ENCODE results near the gene DNAH14. TPM values are rescaled to one million over a fixed set of nuclear protein-coding genes. Genes with fewer than 3 reads are reported as not detected.

The DNAH14 gene
- total RNA-seq, 1 donor from 2014 or later = 21.6 TPM

GRCh38 chr1:225440380-225441221 is 511.1 kb downstream of the DNAH14 start:
- H3K9me3 Mint-ChIP-seq (ENCODE audit: unreplicated experiment) = no peaks in the 10 kb centered on the region
- H3K36me3 Mint-ChIP-seq (ENCODE audit: low read depth, unreplicated experiment) = no peaks in the 10 kb centered on the region
- H3K4me3 Mint-ChIP-seq (ENCODE audit: unreplicated experiment) = no peak overlapping the region
- H3K27ac Mint-ChIP-seq (ENCODE audit: unreplicated experiment) = no peak overlapping the region
- peaks cover 3% of the 10 kb centered on the region for H3K27me3 Mint-ChIP-seq (ENCODE audit: unreplicated experiment)
- DNase-seq (ENCODE audit: low spot score) = no peak
- H3K4me1 Mint-ChIP-seq (ENCODE audit: unreplicated experiment) = peaks cover 14% of the 10 kb centered on the region
- TF ChIP-seq, protein P1, sequence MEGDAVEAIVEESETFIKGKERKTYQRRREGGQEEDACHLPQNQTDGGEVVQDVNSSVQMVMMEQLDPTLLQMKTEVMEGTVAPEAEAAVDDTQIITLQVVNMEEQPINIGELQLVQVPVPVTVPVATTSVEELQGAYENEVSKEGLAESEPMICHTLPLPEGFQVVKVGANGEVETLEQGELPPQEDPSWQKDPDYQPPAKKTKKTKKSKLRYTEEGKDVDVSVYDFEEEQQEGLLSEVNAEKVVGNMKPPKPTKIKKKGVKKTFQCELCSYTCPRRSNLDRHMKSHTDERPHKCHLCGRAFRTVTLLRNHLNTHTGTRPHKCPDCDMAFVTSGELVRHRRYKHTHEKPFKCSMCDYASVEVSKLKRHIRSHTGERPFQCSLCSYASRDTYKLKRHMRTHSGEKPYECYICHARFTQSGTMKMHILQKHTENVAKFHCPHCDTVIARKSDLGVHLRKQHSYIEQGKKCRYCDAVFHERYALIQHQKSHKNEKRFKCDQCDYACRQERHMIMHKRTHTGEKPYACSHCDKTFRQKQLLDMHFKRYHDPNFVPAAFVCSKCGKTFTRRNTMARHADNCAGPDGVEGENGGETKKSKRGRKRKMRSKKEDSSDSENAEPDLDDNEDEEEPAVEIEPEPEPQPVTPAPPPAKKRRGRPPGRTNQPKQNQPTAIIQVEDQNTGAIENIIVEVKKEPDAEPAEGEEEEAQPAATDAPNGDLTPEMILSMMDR (IDR thresholded peaks at IDR 0.05; ENCODE audit: unreplicated experiment) = no peak

DNA sequence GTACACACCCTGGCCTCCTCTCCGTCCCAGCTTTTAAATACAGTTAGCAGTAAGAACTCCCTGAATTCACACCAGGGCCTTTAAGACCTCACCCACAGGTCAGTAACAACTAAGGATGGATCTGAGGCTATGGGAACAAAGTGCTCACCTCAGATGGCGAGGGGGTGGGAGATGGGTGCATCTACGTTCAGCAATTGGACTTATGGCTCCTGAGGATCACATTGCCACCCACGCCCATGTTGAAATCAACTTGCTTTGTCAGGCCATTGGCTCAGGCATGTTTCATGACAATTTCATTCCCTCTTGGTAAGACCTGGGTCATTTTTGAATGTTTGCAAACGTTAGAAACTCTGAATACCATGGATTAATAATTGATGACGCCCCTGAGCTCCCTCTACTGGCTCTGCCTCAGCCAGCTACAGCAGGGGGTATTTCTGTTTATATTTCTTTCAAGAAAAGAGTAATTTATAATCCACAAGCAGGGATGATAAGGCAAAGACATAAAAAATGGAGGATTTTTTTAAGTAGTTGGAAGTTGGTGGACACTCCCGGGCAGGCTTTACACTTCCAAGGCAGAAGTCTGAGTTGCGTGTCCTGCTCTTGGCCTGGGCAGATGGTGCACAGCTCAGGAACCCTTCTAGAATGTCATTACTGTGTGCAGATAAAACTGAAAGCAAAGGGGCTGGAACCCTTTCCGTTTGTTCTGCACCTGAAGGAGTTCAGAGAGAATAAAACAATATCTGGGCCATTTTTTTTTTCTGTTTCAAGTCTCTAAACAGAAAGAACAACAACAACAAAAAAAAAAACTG is 512.0 kb downstream of the DNAH14 start:
- no peaks in the 10 kb centered on the region for H3K36me3 Mint-ChIP-seq (ENCODE audit: low read depth, unreplicated experiment)
- no peak overlapping the region for H3K4me3 Mint-ChIP-seq (ENCODE audit: unreplicated experiment)
- no peak for DNase-seq (ENCODE audit: low spot score)
- TF ChIP-seq, protein P1 (IDR thresholded peaks at IDR 0.05; ENCODE audit: unreplicated experiment) = no peak
- H3K9me3 Mint-ChIP-seq (ENCODE audit: unreplicated experiment) = no peaks in the 10 kb centered on the region
- no peak overlapping the region for H3K27ac Mint-ChIP-seq (ENCODE audit: unreplicated experiment)
- H3K4me1 Mint-ChIP-seq (ENCODE audit: unreplicated experiment) = peaks cover 21% of the 10 kb centered on the region
- H3K27me3 Mint-ChIP-seq (ENCODE audit: unreplicated experiment) = peaks cover 3% of the 10 kb centered on the region

GRCh38 chr1:225442123-225442505 is 512.6 kb downstream of the DNAH14 start:
- Mint-ChIP-seq H3K4me3 (ENCODE audit: unreplicated experiment) (no peak overlapping the region), H3K4me1 (ENCODE audit: unreplicated experiment) (peaks cover 23% of the 10 kb centered on the region), H3K27ac (ENCODE audit: unreplicated experiment) (no peak overlapping the region), H3K9me3 (ENCODE audit: unreplicated experiment) (no peaks in the 10 kb centered on the region), H3K27me3 (ENCODE audit: unreplicated experiment) (peaks cover 3% of the 10 kb centered on the region), H3K36me3 (ENCODE audit: low read depth, unreplicated experiment) (no peaks in the 10 kb centered on the region)
- TF ChIP-seq, protein P1 (IDR thresholded peaks at IDR 0.05; ENCODE audit: unreplicated experiment) = no peak
- no peak for DNase-seq (ENCODE audit: low spot score)

GRCh38 chr1:225445639-225446594 is 516.4 kb downstream of the DNAH14 start:
- H3K9me3 Mint-ChIP-seq (ENCODE audit: unreplicated experiment) = no peaks in the 10 kb centered on the region
- no peaks in the 10 kb centered on the region for H3K36me3 Mint-ChIP-seq (ENCODE audit: low read depth, unreplicated experiment)
- H3K4me3 Mint-ChIP-seq (ENCODE audit: unreplicated experiment) = no peak overlapping the region
- H3K4me1 Mint-ChIP-seq (ENCODE audit: unreplicated experiment) = peaks cover 27% of the 10 kb centered on the region
- DNase-seq (ENCODE audit: low spot score) = no peak
- H3K27ac Mint-ChIP-seq (ENCODE audit: unreplicated experiment) = no peak overlapping the region
- H3K27me3 Mint-ChIP-seq (ENCODE audit: unreplicated experiment) = peaks cover 3% of the 10 kb centered on the region
- TF ChIP-seq, protein P1 (IDR thresholded peaks at IDR 0.05; ENCODE audit: unreplicated experiment) = no peak
